Amygdala (tissue), 56 donors: ENCODE data around the gene VPREB3.

Source experiments
- DNase-seq, 56 donors: peaks; one replicate each; lab custom pipeline; 2025; lab: John Stamatoyannopoulos, UW

VPREB3 gene

DNA sequence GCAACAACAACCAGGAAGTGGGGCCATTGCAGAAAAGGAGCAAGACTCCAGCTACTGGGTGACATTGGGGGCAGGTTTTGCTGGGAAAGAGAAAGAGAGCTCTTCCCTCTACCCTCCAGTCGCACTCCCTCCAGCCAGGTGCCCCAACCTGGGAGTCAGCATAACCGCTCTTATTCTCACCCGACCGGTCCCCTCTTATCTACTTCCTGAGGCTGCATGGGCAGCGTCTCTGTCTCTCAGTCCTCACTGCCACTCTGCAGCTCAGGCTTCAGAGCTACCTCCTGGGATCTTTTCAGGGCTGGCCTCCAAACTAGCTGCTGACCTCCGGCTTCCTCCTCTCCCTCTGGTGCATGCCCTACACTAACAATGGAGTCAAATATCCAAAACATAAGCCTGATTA lies 8.4 kb downstream of the VPREB3 start:
- DNase-seq, result no peak

DNA sequence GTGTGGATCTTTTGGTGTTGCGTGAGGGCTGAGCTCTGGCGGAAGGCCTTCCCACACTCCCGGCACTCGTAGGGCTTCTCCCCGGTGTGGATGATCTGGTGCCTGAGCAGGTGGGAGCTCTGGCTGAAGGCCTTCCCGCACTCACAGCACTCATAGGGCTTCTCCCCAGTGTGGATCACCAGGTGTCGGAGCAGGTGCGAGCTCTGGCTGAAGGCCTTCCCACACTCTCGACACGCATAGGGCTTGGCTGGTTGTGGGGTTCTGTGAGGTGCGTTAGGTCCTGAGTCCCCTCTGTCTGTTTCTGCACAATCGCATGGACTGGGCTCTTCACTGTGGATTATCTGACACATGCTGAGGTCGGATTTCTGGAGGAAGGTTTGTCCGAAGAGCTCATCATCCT lies 9.7 kb downstream of the VPREB3 start:
- no peak for DNase-seq

DNA sequence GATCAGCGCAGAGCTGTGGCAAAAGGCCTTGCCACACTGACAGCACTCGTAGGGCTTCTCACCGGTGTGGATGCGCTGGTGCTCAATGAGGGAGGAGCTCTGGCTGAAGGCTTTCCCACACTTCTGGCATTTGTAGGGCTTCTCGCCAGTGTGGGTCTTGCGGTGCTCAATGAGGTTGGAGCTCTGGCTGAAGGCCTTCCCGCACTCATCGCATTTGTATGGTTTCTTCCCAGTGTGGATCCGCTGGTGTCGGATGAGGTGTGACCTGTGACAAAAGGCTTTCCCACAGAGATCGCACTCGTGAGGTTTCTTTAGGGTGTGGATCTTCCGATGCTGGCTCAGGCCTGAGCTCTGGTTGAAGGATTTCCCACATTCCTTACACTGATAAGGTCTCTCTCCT lies 10.2 kb downstream of the VPREB3 start:
- DNase-seq, result no peak

DNA sequence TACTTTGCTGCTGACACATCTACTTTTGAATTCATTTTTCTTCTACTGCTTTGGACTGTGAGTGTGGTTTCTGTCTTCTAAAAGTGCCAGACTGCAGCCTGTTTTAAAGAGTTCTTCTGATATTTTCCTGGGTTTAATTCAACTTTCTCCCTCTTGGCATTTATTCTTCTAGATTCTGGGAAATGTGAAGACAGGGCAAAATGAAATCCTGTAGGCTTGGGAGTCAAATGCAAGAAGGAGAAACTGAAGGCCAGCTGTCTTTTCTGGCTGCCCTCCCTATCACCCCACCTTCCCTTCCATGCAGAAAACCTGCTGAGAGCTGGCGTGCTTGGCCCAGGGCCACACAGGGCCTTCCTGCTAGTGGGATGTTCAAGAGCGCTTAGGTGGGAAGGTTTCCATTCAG lies 10.9 kb downstream of the VPREB3 start:
- DNase-seq, result no peak

DNA sequence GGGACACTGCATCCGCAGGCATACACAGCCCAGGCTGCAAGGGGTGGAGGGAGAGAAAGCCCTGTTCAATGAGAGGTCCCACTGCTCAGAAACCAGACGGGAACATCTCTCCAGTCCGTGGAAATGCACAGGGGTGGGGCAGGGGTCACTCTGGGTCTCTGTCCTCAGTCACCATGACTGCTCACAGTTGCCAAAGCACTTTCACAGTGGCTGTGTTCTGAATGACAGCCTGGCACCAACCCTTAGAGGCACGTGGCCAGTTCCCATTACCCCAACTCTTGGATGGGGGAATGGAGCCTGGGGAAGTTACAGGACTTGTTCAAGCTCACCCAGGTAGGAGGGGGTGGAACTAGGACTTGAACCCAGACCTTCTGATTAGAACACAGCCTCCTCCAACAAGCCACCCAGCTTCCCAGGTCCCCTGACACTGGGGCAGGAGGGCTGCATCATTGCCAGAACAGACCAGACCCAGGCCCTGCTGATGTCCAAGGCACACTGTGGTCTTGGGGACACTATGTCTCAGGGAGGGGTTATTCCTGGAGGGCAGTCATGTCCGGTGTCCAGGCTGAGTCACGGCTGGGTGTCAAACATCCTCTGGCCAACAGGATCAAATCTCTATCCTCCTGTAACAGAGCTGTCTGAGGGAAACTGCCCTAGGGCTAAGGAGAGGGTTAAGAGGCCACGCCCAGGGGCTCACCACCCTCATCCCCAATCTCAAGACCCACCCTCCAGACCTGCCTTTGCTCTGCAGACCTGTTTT lies 11.5 kb downstream of the VPREB3 start:
- peak in 1 of 56 donors; percentile 15 for DNase-seq

DNA sequence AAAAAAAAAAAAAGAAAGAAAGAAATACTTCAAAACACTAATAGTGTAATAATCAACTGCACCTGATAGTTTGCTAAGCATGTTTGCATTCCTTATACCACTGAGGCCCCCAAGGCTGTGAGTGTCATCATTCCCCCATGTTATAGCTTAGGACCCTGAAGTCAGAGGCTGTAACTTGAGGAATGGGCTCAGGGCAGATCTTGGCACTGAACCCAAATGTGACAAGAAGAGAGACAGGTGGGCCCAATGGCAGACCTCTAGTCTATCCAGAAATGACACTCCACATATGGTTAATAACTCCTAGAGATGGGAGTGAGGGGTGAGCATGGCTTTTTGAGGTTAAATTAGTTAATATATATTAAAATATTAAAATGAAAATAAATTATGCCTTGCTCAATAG lies 16.5 kb downstream of the VPREB3 start:
- DNase-seq, result no peak

DNA sequence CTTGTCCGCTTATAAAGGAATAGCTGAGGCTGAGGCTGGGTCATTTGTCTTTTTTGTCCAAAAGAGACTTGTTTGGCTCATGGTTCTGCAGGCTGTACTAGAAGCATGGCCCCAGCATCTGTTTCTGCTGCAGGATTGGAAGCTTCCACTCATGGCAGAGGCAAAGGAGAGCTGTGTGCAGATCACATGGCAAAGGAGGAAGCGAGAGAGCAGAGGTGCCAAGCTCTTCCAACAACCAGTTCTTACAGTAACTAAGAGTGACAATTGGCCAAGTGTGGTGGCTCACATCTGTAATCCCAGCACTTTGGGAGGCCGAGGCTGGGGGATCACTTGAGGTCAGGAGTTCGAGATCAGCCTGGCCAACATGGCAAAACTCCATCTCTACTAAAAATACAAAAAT lies 26.1 kb downstream of the VPREB3 start:
- DNase-seq, result peak in 2 of 56 donors; percentile 10 to 21

DNA sequence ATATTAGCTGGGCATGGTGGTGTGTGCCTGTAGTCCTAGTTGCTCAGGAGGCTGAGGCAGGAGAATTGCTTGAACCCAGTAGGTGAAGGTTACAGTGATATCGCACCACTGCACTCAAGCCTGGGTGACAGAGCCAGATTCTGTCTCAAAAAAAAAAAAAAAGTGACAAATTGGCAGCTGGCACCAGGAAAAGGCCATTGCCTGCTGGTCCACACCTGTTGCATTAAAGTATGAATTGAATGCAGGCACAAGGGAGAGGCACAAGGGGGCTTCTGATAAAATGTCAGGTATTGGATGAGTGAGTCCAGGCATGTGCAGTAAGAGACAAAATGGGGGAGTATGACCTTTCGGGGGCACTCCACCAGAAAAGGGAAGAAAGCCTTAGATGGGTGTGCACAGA lies 31.5 kb downstream of the VPREB3 start:
- no peak for DNase-seq

DNA sequence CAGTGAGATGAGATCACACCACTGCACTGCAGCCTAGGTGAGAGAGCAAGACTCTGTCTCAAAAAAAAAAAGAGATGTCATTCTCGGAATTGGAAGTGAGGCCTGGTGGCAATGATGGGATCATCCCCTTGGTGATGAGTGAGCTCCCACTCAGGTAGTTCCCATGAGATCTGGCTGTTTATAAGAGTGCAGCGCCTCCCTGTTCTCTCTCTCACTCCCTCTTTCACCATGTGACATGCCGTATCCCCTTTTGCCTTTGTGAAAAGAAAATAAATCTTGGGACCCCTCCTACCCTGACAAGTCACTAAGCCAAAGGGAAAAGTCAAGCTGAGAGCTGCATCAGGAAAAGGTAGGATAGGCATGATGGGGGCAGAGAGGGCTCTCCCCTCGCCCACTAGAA lies 32.1 kb downstream of the VPREB3 start:
- no peak for DNase-seq

DNA sequence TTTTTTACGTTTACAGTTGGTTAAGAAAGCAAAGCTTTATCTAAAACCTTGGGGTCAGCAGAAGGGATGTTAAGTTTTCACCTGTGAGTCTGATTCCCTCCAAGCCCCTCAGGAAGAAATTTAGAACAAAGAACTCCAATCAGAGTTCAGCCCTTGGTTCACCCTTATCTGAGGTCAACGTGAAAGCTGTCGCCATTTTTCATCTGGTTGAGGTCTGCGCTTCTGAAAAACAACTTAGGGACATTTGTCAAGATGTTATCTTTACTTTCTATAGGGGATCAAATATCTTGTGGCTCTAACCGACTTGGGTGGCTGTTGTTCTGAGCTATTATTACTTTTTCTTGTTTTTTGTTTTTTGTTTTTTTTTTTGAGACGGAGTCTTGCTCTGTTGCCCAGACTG lies 33.4 kb downstream of the VPREB3 start:
- no peak for DNase-seq

DNA sequence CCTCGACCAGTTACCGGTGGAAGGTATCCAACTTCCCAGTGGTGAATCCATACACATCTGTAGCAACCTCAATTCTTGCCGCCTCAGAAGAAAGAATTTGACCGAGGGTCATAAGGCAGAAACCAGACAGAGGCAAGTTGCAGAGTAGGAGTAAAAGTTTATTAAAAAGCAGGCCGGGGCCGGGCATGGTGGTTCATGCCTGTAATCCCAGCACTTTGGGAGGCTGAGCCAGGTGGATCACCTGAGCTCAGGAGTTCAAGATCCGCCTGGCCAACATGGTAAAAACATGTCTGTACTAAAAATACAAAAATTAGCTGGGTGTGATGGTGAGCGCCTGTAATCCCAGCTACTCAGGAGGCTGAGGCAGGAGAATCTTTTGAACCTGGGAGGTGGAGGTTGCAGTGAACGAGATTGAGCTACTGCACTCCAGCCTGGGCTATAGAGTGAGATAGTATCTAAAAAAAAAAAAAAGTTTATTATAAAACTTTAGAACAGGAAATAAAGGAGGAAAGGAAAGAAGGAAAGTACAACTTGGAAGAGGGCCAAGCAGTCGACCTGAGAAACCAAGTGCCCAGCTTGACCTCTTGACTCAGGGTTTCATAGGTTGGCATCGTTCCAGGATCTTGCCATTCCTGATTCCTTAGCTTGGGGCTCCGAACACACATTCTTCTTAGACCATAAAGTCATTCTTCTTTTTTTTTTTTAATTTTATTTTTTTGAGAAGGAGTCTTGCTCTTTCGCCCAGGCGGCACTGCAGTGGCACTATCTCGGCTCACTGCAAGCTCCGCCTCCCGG lies 35.7 kb downstream of the VPREB3 start:
- DNase-seq, result peak in 1 of 56 donors; percentile 28

DNA sequence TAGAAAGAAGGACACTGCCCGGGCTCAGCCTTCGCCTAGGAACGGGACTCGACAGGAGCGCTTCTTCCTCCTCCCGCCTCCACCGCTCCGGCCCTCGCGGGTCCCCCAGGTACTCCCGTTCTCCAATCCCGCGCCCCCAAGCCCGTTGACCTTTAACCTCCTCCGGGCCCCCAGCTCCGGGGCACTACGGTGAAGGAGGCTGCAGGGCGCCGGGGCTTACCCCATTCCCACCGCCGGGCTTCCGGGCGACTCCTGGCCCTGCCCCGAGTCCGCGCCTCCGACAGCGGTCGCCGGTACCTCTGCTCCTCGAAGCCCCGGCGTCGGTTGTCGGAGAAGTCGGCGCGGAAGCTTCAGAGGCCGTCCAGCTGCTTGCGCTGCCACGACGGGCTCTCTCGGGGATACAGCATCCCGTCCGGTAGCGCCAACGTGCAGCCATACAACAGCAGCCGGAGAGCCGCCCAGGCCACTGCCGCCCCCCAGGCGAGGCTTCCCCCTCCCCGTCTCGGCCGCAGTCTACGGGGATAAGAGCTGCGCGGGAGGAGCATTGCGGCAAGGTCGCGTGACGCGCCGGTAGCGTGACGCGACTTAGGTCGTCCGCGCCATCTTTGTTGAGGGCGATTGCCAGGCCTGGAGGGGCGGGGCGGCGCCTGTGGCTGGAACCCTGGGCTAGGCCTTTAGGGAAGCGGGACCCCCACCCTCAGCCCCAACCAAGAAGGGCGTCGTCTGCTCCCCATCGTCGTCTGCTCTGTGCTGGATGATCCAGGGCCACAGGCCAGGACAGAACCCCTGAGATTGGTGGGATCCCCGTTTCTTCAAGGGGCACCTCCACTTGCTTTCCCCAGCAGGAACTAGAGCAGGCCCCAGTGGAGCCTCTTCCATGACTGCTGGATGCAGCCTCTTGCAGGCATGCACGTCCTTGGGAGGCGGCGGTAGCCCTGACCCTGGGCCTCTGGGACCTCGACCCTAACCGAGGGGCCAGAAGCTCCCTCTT lies 37.1 kb downstream of the VPREB3 start:
- DNase-seq, result peak; percentile 26 to 90 (median 75)

DNA sequence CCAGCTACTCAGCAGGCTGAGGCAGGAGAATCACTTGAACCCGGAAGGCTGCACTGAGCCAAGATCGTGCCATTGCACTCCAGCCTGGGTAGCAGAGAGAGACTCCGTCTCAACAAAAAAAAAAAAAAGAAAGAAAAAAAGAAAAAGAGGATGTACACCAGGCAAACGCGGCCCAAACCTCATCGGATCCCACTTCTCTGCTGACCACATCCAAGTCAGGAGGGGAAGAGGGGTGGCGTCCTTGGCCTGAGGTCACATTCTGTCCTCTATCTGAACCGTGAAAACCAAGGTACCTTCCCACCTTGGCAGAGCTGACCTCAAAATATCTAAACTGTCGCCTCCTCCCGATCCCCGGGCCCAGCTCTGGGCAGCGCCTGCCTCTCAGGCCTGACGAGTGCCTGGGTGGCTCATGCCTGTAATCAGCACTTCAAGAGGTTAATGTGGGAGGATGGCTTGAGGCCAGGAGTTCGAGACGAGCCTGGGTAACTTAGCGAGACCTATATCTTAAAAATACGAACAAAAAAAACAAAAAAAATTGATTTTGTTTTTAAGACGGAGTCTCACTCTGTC lies 38.3 kb downstream of the VPREB3 start:
- DNase-seq, result no peak

DNA sequence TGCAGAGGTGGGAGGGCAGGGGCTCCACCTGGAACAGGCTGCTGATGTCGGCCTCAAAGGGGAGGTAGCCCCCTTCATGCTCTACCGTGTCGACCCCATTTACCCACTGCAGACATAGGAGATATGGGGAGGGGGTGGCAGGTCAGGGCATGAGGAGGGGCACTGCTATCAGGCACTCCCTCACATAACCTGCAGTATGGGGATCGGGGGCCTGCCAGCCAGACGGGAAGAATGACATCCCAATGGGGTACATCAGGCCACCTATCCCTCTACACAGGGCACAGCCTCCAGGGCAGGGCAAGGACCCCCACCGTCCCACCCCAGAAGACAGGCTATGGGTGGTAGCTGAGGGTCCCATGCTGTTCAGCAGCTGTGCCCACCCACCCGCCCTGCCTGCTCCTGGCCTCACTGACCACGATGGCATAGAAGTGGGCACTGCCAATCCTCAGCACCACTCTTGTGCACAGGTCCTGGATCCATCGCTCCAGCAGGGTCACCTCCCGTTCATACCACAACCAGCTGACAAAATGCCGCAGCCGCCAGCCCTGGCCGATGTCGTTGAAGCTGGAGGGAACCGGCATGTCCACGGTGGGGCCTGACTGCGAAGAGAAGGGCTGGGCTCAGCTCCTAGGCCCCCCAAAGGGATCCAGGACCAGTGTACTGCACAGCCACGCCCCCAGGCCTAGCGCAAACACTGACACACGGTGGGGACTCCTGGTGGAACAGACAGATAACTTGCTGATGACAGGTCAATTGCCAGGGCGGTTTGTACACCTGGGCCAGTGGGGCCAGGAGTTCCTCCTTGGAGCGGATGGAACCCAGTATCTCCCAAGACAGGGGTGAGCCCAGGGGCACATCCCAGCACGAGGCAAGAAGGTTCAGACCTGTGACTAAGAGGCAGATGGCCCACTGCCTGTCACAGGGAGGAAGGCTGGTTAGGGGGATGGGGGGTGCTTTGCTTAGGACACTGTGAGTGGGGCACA lies 39.3 kb downstream of the VPREB3 start:
- DNase-seq, result no peak

DNA sequence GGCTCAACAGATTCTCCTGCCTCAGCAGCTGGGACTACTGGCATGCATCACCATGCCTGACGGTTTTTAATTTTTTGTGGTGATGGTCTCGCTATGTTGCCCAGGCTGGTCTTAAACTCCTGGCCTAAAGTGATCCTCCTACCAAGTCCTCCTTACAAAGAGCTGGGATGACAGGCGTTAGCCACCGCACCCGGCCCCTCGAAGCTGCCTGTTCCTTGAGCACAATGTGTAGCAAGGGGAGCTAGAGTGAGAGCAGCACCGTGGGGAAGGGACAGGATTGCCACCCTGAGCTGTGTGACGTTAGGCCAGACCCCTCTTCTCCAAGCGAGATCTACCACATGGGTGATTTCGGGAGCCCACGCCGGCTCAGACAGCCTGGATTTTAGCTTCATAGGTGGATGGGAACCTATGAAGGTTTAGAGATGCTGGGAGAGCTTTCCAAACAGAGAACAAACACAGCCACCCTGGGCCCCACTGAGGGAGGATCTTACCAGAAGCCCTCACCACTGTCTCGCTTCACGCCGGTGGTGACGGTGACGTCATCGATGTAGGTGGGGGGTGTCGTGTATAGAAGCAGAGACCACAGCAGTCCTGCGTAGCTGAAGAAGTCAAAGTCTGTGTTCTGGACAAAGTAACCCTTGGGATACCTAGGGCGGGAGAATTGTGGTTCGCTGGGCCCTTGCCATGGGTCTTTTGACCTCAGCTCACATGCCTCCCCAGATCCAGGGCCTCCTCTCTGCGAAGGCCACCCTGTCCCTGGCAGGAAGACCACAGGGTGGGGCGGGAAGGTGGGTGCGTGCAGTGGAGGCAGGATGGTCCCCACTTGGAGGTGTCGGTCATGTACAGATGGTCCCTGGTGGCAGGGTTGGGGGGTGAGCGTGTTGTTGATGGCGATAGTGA lies 40.3 kb downstream of the VPREB3 start:
- no peak for DNase-seq

DNA sequence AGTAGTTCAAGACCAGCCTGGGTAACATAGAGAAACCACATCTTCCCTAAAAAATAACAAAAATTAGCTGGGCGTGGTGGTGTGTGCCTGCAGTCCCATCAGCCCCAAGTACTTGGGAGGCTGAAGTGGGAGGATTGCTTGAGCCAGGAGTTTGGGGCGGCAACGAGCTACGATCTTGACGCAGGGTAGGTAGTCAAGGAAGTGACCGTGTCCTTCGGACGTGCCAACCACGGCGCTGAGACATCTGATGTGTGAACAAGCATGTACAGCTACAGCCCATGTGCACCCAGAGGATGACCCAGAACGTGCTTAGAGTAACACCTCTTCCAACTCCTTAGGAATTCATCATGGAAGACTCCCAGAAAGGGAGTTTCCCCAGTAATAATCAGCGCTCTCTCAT lies 42.0 kb downstream of the VPREB3 start:
- no peak for DNase-seq

DNA sequence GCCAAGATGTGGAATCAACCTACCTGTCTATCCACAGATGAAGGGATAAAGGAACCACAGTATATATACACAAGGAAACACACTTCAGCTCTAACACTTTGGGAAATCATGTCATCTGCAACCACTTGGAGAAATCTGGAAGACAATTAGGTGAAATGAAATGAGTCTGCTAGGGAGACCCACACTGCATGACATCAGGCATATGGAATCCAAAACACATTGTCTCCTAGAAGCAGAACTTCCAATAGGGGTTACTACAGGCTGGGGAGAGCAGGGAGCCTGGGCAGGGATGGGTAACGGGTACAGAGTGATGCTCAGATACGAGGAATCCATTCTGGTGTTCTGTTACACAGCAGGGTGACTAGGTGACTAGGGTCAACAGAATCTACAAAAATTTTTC lies 45.1 kb downstream of the VPREB3 start:
- no peak for DNase-seq

DNA sequence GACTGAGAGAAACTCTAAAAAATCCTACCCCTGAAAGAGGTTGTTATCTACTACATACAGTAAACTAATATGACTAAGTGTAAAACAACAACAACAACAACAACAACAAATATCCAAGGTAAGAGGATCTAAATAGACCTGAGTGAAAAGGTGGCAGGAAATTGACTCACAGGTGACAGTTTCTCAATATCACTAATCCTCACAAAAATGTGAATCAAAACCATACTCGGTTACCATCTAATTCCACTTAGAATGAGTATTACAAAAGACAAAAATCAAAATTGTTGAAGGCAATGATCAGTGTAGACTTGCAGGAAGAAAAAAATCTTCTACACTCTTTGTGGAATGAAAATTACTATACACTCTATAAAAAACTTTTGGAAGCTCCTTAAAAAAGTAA lies 46.0 kb downstream of the VPREB3 start:
- DNase-seq, result no peak
